ENCODE results near the gene PAX3.

The PAX3 gene

DNA sequence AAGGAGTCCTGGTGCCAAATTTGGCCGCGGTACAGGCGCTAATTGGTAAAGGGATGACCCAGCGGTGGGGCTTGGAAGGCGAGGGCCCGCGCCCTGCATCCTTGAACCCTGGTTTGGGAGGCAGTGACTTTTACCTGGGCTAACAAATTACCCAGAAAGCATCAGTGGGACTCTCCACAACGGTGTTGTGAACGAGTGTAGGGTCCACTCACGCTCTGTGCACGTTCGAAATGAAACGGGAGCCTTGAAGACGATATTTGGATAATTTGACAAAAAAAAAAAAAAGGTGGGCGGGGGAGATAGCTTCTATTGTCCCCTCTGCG is 3.0 kb upstream of the PAX3 start:
- TF ChIP-seq BHLHE40 (IDR thresholded peaks at IDR 0.05; ENCODE audit: borderline replicate concordance) (no peak), FOXM1 (IDR thresholded peaks at IDR 0.05; ENCODE audit: borderline replicate concordance) (no peak), FOXA1 (IDR thresholded peaks at IDR 0.05) (no peak), ZNF384 (IDR thresholded peaks at IDR 0.05) (no peak)
- CTCF ChIA-PET, result no interaction called here
- POLR2A ChIA-PET, result no interaction called here
- no peak for DNase-seq (ENCODE audit: extremely low spot score)

DNA sequence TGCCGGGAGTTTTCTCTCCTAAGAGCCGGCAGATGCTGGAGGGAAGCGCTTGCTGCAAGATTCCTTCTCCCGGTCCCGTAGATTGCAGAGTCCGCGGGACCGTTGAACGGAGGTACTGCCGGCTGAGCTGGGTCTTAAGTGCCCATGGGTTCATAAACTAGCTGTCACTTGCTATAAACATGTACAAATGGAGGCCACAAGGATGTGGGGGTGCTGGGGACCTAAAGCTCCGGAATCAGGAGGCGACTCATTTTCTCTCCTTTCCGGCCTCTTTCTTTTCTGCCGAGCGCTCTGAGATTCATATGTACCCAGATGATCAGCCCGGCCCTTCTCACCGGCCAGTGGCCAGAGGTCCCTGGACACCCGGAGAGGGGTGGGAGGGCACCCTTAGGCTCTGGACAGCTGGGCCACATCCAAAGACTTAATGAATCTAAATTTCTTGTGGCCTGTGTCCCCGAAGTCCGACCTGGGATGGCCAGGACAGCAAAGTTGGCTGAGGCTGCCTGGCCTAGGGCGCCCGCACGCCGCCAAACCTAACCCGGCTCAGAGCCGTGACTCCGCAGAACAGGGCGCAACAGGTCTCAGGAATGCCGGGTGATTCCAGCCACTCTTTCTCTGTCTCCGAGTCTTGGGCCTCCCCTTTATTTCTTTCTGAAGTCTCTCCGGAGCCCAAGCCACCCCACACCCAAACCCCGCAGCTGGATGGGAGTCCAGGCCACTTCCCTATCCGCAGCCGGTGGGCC is 2.4 kb upstream of the PAX3 start:
- ChIA-PET CTCF (no interaction called here), POLR2A (no interaction called here)
- no peak for DNase-seq (ENCODE audit: extremely low spot score)
- TF ChIP-seq FOXK2 (IDR thresholded peaks at IDR 0.05) (no peak), ARNT (IDR thresholded peaks at IDR 0.05) (no peak), SP1 (IDR thresholded peaks at IDR 0.05) (no peak), TARDBP (IDR thresholded peaks at IDR 0.05) (no peak), HDGF (IDR thresholded peaks at IDR 0.05; ENCODE audit: borderline replicate concordance) (no peak), ELF4 (IDR thresholded peaks at IDR 0.05) (no peak), FOXM1 (IDR thresholded peaks at IDR 0.05; ENCODE audit: borderline replicate concordance) (no peak)

DNA sequence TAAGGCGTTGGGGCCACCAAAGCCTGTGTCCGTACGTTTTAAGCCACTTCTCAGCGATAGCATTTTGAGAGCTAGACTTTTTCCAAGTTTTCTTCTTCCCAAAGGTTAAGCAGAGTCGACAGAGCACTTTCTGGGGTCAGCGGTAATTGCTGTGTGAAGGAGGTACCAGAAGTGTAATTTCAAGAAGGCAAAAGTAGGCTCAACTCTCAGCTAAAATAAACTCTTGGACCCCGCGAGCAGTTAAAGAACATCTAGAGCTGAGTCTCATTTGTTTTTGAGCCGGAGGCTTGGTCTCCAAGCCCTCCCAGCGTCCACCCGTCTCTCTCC is 1.9 kb upstream of the PAX3 start:
- no peak for TF ChIP-seq ZNF384 (IDR thresholded peaks at IDR 0.05)
- POLR2A ChIA-PET, result no interaction called here
- no peak for DNase-seq (ENCODE audit: extremely low spot score)
- CTCF ChIA-PET, result no interaction called here

DNA sequence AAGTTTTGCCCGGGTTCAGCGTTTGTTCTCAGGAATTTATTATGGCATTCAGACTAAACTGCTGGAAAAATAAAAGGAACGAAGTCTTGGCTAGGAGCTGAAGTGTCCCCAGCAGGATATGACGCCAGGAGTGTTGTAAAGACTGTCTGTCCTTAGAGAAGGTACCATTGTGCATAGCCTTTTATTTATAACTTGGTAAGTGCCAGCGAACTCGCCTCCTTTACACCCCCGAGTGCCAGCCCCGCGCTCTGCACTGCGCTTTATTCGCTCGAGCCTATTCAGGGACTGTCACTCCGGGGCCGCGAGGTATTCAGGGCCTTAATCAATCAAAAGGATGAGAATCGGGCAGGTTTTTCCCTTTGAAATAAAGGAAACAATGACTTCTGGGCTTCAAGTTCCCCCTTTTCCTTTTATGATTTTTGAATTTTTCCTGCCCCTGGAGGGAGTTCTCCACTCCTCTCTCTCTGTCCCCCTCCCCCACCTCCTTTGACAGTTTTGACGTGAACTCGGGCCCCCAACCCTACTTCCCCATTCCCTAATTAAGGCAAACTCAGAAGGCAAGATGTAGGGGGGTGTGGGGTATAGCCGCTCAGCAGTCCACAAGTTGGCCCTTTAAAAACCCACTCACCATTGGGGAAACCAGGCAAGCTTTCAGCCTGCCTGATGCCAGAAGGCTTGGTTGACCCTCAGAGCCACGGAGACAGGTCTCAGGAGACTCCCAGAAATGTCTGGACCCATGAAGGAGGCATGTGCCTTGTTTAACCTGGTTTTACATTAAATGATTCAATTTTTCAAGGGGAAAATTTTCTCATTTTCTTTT is 1.3 kb upstream of the PAX3 start:
- CTCF ChIA-PET, result no interaction called here
- TF ChIP-seq ELF4 (IDR thresholded peaks at IDR 0.05) (no peak), L3MBTL2 (conservative IDR thresholded peaks at IDR 0.05) (no peak), ZNF384 (IDR thresholded peaks at IDR 0.05) (no peak), TARDBP (IDR thresholded peaks at IDR 0.05) (no peak), CTBP1 (IDR thresholded peaks at IDR 0.05; ENCODE audit: borderline replicate concordance) (no peak), SUZ12 (IDR thresholded peaks at IDR 0.05) (no peak), FOXA1 (IDR thresholded peaks at IDR 0.05) (no peak), ARNT (IDR thresholded peaks at IDR 0.05) (no peak), FOXM1 (IDR thresholded peaks at IDR 0.05; ENCODE audit: borderline replicate concordance) (no peak), SP1 (IDR thresholded peaks at IDR 0.05) (no peak), NFRKB (IDR thresholded peaks at IDR 0.05) (no peak), HDGF (IDR thresholded peaks at IDR 0.05; ENCODE audit: borderline replicate concordance) (no peak), LEF1 (IDR thresholded peaks at IDR 0.05; ENCODE audit: borderline replicate concordance) (no peak), FOXK2 (IDR thresholded peaks at IDR 0.05) (no peak)
- TF ChIP-seq, protein P1, sequence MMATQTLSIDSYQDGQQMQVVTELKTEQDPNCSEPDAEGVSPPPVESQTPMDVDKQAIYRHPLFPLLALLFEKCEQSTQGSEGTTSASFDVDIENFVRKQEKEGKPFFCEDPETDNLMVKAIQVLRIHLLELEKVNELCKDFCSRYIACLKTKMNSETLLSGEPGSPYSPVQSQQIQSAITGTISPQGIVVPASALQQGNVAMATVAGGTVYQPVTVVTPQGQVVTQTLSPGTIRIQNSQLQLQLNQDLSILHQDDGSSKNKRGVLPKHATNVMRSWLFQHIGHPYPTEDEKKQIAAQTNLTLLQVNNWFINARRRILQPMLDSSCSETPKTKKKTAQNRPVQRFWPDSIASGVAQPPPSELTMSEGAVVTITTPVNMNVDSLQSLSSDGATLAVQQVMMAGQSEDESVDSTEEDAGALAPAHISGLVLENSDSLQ (IDR thresholded peaks at IDR 0.05), result no peak
- POLR2A ChIA-PET, result interaction anchor here (1.3 to 3.1 kb wide), 4 partner anchors 8 to 266 kb away, joined by 3 to 15 read pairs (median 4); no protein-coding TSS in a partner anchor
- no peak for DNase-seq (ENCODE audit: extremely low spot score)

DNA sequence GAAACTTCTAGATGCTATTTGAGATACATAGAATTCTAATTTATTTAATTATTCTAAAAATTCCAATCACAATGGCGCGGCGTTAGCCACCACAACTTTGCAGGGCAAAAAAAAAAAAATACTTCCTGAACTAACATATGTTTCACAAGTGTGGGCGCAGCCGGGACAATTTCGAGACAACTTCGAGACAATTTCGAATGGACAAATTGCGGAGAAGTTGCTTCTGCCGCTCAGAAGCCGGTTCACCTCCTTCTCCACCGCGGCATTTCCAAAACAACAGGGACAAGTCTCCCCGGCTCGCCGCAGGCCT is 842 bp downstream of the PAX3 start:
- TF ChIP-seq SUZ12 (IDR thresholded peaks at IDR 0.05) (no peak), FOXA1 (IDR thresholded peaks at IDR 0.05) (no peak), ARNT (IDR thresholded peaks at IDR 0.05) (no peak), ZNF384 (IDR thresholded peaks at IDR 0.05) (no peak), FOXK2 (IDR thresholded peaks at IDR 0.05) (no peak), CTBP1 (IDR thresholded peaks at IDR 0.05; ENCODE audit: borderline replicate concordance) (no peak), L3MBTL2 (conservative IDR thresholded peaks at IDR 0.05) (no peak), SP1 (IDR thresholded peaks at IDR 0.05) (no peak), FOXM1 (IDR thresholded peaks at IDR 0.05; ENCODE audit: borderline replicate concordance) (no peak), TARDBP (IDR thresholded peaks at IDR 0.05) (no peak), ELF4 (IDR thresholded peaks at IDR 0.05) (no peak), HDGF (IDR thresholded peaks at IDR 0.05; ENCODE audit: borderline replicate concordance) (no peak), NFRKB (IDR thresholded peaks at IDR 0.05) (no peak), BHLHE40 (IDR thresholded peaks at IDR 0.05; ENCODE audit: borderline replicate concordance) (no peak), LEF1 (IDR thresholded peaks at IDR 0.05; ENCODE audit: borderline replicate concordance) (no peak)
- TF ChIP-seq, protein P1 (IDR thresholded peaks at IDR 0.05), result no peak
- ChIA-PET POLR2A (interaction anchor here (0.6 to 3.1 kb wide), 3 partner anchors 20 to 243 kb away, joined by 3 to 15 read pairs (median 3); no protein-coding TSS in a partner anchor), CTCF (no interaction called here)
- no peak for DNase-seq (ENCODE audit: extremely low spot score)

DNA sequence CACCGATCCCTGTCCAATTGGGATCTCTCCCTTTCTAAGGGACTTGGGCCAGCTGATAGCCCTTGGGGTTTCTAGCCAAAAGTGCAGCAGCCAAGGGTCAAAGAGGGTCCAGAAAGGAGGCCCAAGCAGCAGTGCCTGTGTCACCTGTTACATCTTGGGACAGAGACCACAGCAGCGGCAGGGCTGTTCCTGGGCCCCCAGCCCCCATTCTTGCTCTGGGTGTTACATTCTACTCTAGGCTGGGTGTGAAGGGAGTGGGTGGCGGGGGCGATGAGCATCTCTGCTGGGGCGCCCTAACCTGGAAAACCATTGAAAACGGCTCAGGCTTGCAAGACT is 1.2 kb downstream of the PAX3 start:
- DNase-seq (ENCODE audit: extremely low spot score), result no peak
- no peak for TF ChIP-seq ARNT (IDR thresholded peaks at IDR 0.05)
- no peak for TF ChIP-seq NFRKB (IDR thresholded peaks at IDR 0.05)
- TF ChIP-seq ZNF384 (IDR thresholded peaks at IDR 0.05), result no peak
- TF ChIP-seq SUZ12 (IDR thresholded peaks at IDR 0.05), result no peak
- TF ChIP-seq FOXA1 (IDR thresholded peaks at IDR 0.05), result no peak
- TF ChIP-seq HDGF (IDR thresholded peaks at IDR 0.05; ENCODE audit: borderline replicate concordance), result no peak
- no peak for TF ChIP-seq TARDBP (IDR thresholded peaks at IDR 0.05)
- ChIA-PET CTCF (no interaction called here), POLR2A (interaction anchor here (3.1 kb wide), 1 partner anchor 21 kb away, joined by 15 read pairs; no protein-coding TSS in a partner anchor)

DNA sequence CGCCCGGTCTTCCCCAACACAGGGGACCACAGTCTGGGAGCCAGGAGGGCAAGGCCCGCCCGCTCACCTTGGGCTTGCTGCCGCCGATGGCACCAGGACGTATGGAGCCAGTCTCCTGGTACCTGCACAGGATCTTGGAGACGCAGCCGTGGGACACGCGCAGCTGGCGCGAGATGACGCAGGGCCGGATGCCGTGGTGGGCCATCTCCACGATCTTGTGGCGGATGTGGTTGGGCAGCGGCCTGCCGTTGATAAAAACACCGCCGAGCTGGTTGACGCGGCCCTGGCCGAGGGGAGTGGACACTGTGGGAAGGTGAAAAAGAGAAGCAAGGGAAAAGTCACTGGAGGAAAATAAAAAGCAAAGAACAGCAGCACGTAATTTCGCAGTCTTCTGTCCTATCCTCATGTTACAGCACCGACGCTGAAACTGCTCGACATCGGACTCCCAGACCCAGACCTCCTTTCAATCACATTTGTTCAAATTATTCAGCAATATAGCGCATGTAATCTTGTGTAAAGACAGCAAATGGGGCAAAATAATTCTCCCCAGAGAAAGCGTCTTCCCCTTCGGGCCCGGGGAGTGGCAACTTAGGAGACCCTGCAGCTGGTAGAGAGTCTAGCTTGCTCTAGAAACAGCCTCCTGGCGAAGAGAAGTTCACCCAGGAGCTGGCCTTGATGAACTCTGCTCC is 1.7 kb downstream of the PAX3 start:
- CTCF ChIA-PET, result no interaction called here
- POLR2A ChIA-PET, result interaction anchor here (3.1 kb wide), 1 partner anchor 21 kb away, joined by 15 read pairs; no protein-coding TSS in a partner anchor
- TF ChIP-seq ZNF384 (IDR thresholded peaks at IDR 0.05) (no peak), FOXM1 (IDR thresholded peaks at IDR 0.05; ENCODE audit: borderline replicate concordance) (no peak), HDGF (IDR thresholded peaks at IDR 0.05; ENCODE audit: borderline replicate concordance) (no peak), ELF4 (IDR thresholded peaks at IDR 0.05) (no peak), L3MBTL2 (conservative IDR thresholded peaks at IDR 0.05) (no peak), TARDBP (IDR thresholded peaks at IDR 0.05) (no peak), ARNT (IDR thresholded peaks at IDR 0.05) (no peak), FOXK2 (IDR thresholded peaks at IDR 0.05) (no peak), NFRKB (IDR thresholded peaks at IDR 0.05) (no peak), FOXA1 (IDR thresholded peaks at IDR 0.05) (no peak), SP1 (IDR thresholded peaks at IDR 0.05) (no peak), SUZ12 (IDR thresholded peaks at IDR 0.05) (no peak), CTBP1 (IDR thresholded peaks at IDR 0.05; ENCODE audit: borderline replicate concordance) (no peak), LEF1 (IDR thresholded peaks at IDR 0.05; ENCODE audit: borderline replicate concordance) (no peak), BHLHE40 (IDR thresholded peaks at IDR 0.05; ENCODE audit: borderline replicate concordance) (no peak)
- TF ChIP-seq, protein P1 (IDR thresholded peaks at IDR 0.05), result no peak
- DNase-seq (ENCODE audit: extremely low spot score), result no peak
